Measurements from ENCODE around the gene IFI44.

Gene IFI44

DNA sequence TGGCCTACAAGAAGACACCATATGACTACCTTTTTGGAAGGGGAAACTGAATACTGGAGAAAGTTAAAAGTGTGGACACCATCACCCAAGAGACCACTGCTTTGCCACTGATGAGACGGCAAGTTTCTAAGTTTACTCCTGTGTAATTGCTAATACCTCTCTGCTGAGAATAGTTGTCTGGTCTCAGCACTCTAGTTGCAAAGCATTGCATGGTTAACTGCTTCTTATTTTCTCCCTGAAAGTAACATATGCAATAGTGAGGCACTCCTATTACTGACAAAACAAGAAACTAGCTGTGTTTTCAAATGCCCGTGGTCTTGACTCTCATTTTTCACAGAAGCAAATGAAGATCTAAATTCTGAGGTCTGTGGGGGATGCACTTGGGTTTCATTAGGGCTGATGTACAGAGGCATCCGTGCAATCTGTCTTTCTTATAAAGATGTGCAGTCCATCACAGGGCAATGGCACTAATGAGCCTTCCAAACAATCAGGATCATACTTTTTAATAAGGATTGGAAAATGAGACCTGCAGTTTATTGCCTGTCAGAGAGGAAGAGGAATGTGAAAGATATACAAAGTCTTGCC lies 62.9 kb downstream of the IFI44 start:
- DNase-seq = no peak

DNA sequence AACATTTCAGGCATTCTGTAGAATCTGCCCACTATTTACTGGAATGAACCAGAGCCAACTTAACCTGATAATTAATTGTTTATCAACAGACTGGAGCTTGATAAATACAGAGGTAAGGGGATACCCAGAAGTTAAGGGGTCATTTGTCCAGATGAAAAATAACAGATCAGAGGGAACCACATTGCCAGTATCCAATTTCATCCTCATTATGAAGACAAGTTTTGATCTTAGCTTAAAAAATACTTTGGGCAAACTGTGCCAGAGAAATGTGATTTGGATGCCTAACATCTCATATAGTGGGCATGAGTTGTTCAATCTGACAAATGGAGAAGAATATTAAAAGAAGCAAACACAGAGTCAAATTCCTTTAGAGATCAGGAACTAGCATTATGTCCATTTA lies 63.7 kb downstream of the IFI44 start:
- no peak for DNase-seq
